A375 (cell line): Measurements from ENCODE around the gene MXD3. TPM values are rescaled to one million over a fixed set of nuclear protein-coding genes. Genes with fewer than 3 reads are reported as not detected.

Experiments used
- total RNA-seq: library from RNA; depleted of rRNA; stranded (reverse); fragments of >200 nt; shearing (Covaris generic); gene quantifications from 2 replicates; pipeline ENCODE4 v1.2.3, GENCODE V29; 2014; rRNA removed

MXD3 gene
- 38.9 and 51.6 TPM in 2 replicates for total RNA-seq

GRCh38 chr5:177311723-177312648, at the start of gene MXD3:
Gene MXD3, minus strand, starts transcription at chr5:177311898. Its CDS starts 68 bp downstream, at chr5:177311830.

GRCh38 chr5:177357459-177358351, 46.0 kb upstream of the MXD3 start, which contains the start of gene RGS14:
Gene RGS14, plus strand, starts transcription at chr5:177357924. Its CDS starts 101 bp downstream, at chr5:177358025.

GRCh38 chr5:177351392-177352329, 40.0 kb upstream of the MXD3 start, which contains the start of gene LMAN2:
Gene LMAN2, minus strand, starts transcription at chr5:177351668. Its CDS starts 21 bp downstream, at chr5:177351647.

GRCh38 chr5:177303121-177303924, 8.4 kb downstream of the MXD3 start, which contains the start of the genes PRELID1 and RAB24:
Gene PRELID1, plus strand, starts transcription at chr5:177303799. Its CDS starts 187 bp downstream, at chr5:177303986.
Gene RAB24, minus strand, starts transcription at chr5:177303719. Its CDS starts 431 bp downstream, at chr5:177303288.

Other genes with a start within 250 kb of the MXD3 start
- 9.3 and 10.5 TPM in 2 replicates for gene FGFR4, start 225.0 kb downstream of the MXD3 start, total RNA-seq
- gene NSD1, start 178.1 kb downstream of the MXD3 start, total RNA-seq = 49.3 and 60.0 TPM in 2 replicates
- 46.7 and 50.8 TPM in 2 replicates for gene RAB24, start 8.2 kb downstream of the MXD3 start, total RNA-seq
- 332 and 346 TPM in 2 replicates for gene PRELID1, start 8.1 kb downstream of the MXD3 start, total RNA-seq
- 178 and 261 TPM in 2 replicates for gene LMAN2, start 39.8 kb upstream of the MXD3 start, total RNA-seq
- 9.8 and 14.0 TPM in 2 replicates for gene RGS14, start 46.0 kb upstream of the MXD3 start, total RNA-seq
- gene SLC34A1, start 72.5 kb upstream of the MXD3 start, total RNA-seq = 0.34 and 0.61 TPM in 2 replicates
- not detected in 2 replicates for gene PFN3, start 88.8 kb upstream of the MXD3 start, total RNA-seq
- 5.4 and 5.5 TPM in 2 replicates for gene F12, start 97.7 kb upstream of the MXD3 start, total RNA-seq
- gene GRK6, start 114.8 kb upstream of the MXD3 start, total RNA-seq = 38.4 and 42.5 TPM in 2 replicates
- gene PRR7, start 134.9 kb upstream of the MXD3 start, total RNA-seq = 41.0 and 48.8 TPM in 2 replicates
- 103 and 122 TPM in 2 replicates for gene DBN1, start 161.7 kb upstream of the MXD3 start, total RNA-seq
- 162 and 184 TPM in 2 replicates for gene PDLIM7, start 185.7 kb upstream of the MXD3 start, total RNA-seq
- 2.3 and 3.1 TPM in 2 replicates for gene DOK3, start 197.9 kb upstream of the MXD3 start, total RNA-seq
- 157 and 168 TPM in 2 replicates for gene DDX41, start 205.1 kb upstream of the MXD3 start, total RNA-seq
- gene FAM193B, start 242.7 kb upstream of the MXD3 start, total RNA-seq = 24.2 and 29.3 TPM in 2 replicates